CD8-positive, alpha-beta memory T cell (primary cell): ENCODE measurements around the gene PARP3. TPM values are rescaled to one million over a fixed set of nuclear protein-coding genes. Genes with fewer than 3 reads are reported as not detected.

Experiments
- CTCF ChIA-PET: fragments of 350-600 bp; sonication (Branson Sonifier 250); formaldehyde crosslinking; loops from one replicate; lab custom pipeline; 2021; ENCODE audit warnings: antibody characterized with exemption; lab: Charles Lee
- POLR2A ChIA-PET: fragments of 350-600 bp; sonication (Branson Sonifier 250); formaldehyde crosslinking; loops from one replicate; lab custom pipeline; 2021; ENCODE audit warnings: antibody characterized with exemption; lab: Charles Lee
- DNase-seq, 5 donors: peaks; one replicate each; pipeline versions ENCODE4 v3.0.0 to v3.0.0-alpha.2; 2020 to 2022; ENCODE audit warnings: mixed read lengths in 1 of 5
- H3K27ac ChIP-seq: one replicate; pipeline ENCODE4 v1.7.0; 2013; ENCODE audit warnings: low read depth, mild to moderate bottlenecking, low read length, moderate library complexity
- H3K27me3 ChIP-seq: 2 replicates; pipeline ENCODE4 v1.7.0; 2013; ENCODE audit warnings: low read length, mild to moderate bottlenecking; ENCODE audit not compliant: insufficient read depth, poor library complexity, severe bottlenecking
- H3K36me3 ChIP-seq: 2 replicates; pipeline ENCODE4 v1.7.0; 2013; ENCODE audit warnings: mild to moderate bottlenecking, low read length, moderate library complexity; ENCODE audit not compliant: insufficient read depth
- H3K4me1 ChIP-seq: 2 replicates; pipeline ENCODE4 v1.7.0; 2013; ENCODE audit warnings: mild to moderate bottlenecking, low read length, moderate library complexity; ENCODE audit not compliant: insufficient read depth
- H3K4me3 ChIP-seq: 2 replicates; pipeline ENCODE4 v1.7.0; 2013; ENCODE audit warnings: mild to moderate bottlenecking, low read length
- H3K9me3 ChIP-seq: 2 replicates; pipeline ENCODE4 v1.7.0; 2013; ENCODE audit warnings: mild to moderate bottlenecking, low read length
- H3K27ac Mint-ChIP-seq, 8 donors: one replicate each; pipeline ENCODE4 v1.8.0; 2020 to 2021; ENCODE audit warnings: mixed read lengths in 8 of 8, mild to moderate bottlenecking in 6 of 8, inconsistent platforms in 3 of 8, moderate library complexity in 3 of 8
- H3K27me3 Mint-ChIP-seq, 2 donors: one replicate each; pipeline ENCODE4 v1.8.0; 2020 to 2021; ENCODE audit warnings: mixed read lengths in 2 of 2, mild to moderate bottlenecking in 1 of 2, moderate library complexity in 1 of 2
- H3K36me3 Mint-ChIP-seq, 3 donors: one replicate each; pipeline ENCODE4 v1.8.0; 2020 to 2021; ENCODE audit warnings: mixed read lengths in 3 of 3, inconsistent platforms in 1 of 3, mild to moderate bottlenecking in 1 of 3
- H3K4me1 Mint-ChIP-seq, 3 donors: one replicate each; pipeline ENCODE4 v1.8.0; 2020 to 2021; ENCODE audit warnings: mixed read lengths in 3 of 3, inconsistent platforms in 1 of 3, mild to moderate bottlenecking in 1 of 3
- H3K4me3 Mint-ChIP-seq, 7 donors: one replicate each; pipeline ENCODE4 v1.8.0; 2020 to 2021; ENCODE audit warnings: mixed read lengths in 7 of 7, mild to moderate bottlenecking in 6 of 7, moderate library complexity in 4 of 7, inconsistent platforms in 2 of 7
- H3K9me3 Mint-ChIP-seq, 5 donors: one replicate each; pipeline ENCODE4 v1.8.0; 2020 to 2022; ENCODE audit warnings: mixed read lengths in 5 of 5, mild to moderate bottlenecking in 3 of 5, moderate library complexity in 2 of 5, inconsistent platforms in 1 of 5
- polyA plus RNA-seq: library from polyadenylated mRNA; unstranded; fragments of 300-500 nt; fragmentation: Illumina TruSeq; gene quantifications from one replicate; pipeline ENCODE4 v1.2.3, GENCODE V29; 2021
- total RNA-seq, 2 experiments: library from RNA; stranded (reverse); gene quantifications; one replicate each; pipeline ENCODE4 v1.2.3, GENCODE V29; 2021

PARP3 gene
- total and polyA plus RNA-seq, 3 experiments from 2014 or later: 5.9 to 11.5 (median 9.5) TPM

GRCh38 chr3:51961011-51961410 is 18.8 kb downstream of the PARP3 start:
- H3K27me3 ChIP-seq: peaks cover 11% of the 10 kb centered on the region
- Mint-ChIP-seq H3K9me3 (no peaks in the 10 kb centered on the region), H3K36me3 (peaks cover 5 to 12% (median 6%) of the 10 kb centered on the region in 3 donors), H3K27me3 (peaks cover 7 to 19% of the 10 kb centered on the region in 2 donors), H3K4me1 (peaks cover 13 to 18% (median 16%) of the 10 kb centered on the region in 3 donors), H3K27ac (no peak overlapping the region), H3K4me3 (peak overlapping the region in 1 of 7 donors; percentile 32)
- no peaks in the 10 kb centered on the region for H3K9me3 ChIP-seq
- peaks cover 13% of the 10 kb centered on the region for H3K4me1 ChIP-seq
- ChIA-PET POLR2A (no interaction called here), CTCF (interaction anchor here (3.3 kb wide), 1 partner anchor 13 kb away, joined by 15 read pairs; the partner anchor contains the start of genes ABHD14A and ABHD14B)
- no peak for DNase-seq
- H3K36me3 ChIP-seq: no peaks in the 10 kb centered on the region
- no peak overlapping the region for H3K4me3 ChIP-seq
- no peak overlapping the region for H3K27ac ChIP-seq

GRCh38 chr3:51961602-51962569 is 19.7 kb downstream of the PARP3 start:
- CTCF ChIA-PET: interaction anchor here (2.4 to 3.3 kb wide), 2 partner anchors 12 to 20 kb away, joined by 12 to 15 read pairs; partner anchors contain the start of genes ABHD14A, ABHD14B, PARP3 and RRP9

GRCh38 chr3:51962854-51963530 is 20.8 kb downstream of the PARP3 start:
- H3K9me3 Mint-ChIP-seq: no peaks in the 10 kb centered on the region
- H3K27ac ChIP-seq: no peak overlapping the region
- no peak overlapping the region for H3K27ac Mint-ChIP-seq
- H3K36me3 ChIP-seq: no peaks in the 10 kb centered on the region
- CTCF ChIA-PET: interaction anchor here (2.4 to 3.3 kb wide), 2 partner anchors 11 to 21 kb away, joined by 12 to 15 read pairs; partner anchors contain the start of genes ABHD14A, ABHD14B, PARP3 and RRP9
- no peak overlapping the region for H3K4me3 Mint-ChIP-seq
- peaks cover 16% of the 10 kb centered on the region for H3K4me1 ChIP-seq
- H3K4me1 Mint-ChIP-seq: peaks cover 11 to 21% (median 12%) of the 10 kb centered on the region in 3 donors
- peaks cover 2 to 14% of the 10 kb centered on the region in 2 donors for H3K27me3 Mint-ChIP-seq
- H3K36me3 Mint-ChIP-seq: peaks cover 5 to 13% (median 6%) of the 10 kb centered on the region in 3 donors
- DNase-seq: no peak
- H3K4me3 ChIP-seq: no peak overlapping the region
- no peaks in the 10 kb centered on the region for H3K27me3 ChIP-seq
- POLR2A ChIA-PET: no interaction called here
- no peaks in the 10 kb centered on the region for H3K9me3 ChIP-seq

More at GRCh38 chr3:51961602-51962569, 19.7 kb downstream of the PARP3 start:
- Histone ChIP-seq H3K36me3 (no peaks in the 10 kb centered on the region), H3K27ac (no peak overlapping the region), H3K27me3 (peaks cover 5% of the 10 kb centered on the region), H3K4me1 (peaks cover 16% of the 10 kb centered on the region), H3K9me3 (no peaks in the 10 kb centered on the region), H3K4me3 (no peak overlapping the region)
- peaks cover 5 to 12% (median 6%) of the 10 kb centered on the region in 3 donors for H3K36me3 Mint-ChIP-seq
- H3K9me3 Mint-ChIP-seq: no peaks in the 10 kb centered on the region
- peak overlapping the region in 1 of 7 donors; percentile 32 for H3K4me3 Mint-ChIP-seq
- peaks cover 2 to 15% of the 10 kb centered on the region in 2 donors for H3K27me3 Mint-ChIP-seq
- DNase-seq: no peak
- peaks cover 9 to 18% (median 13%) of the 10 kb centered on the region in 3 donors for H3K4me1 Mint-ChIP-seq
- POLR2A ChIA-PET: interaction anchor here (0.6 kb wide), 1 partner anchor 42 kb away, joined by 3 read pairs; no protein-coding TSS in a partner anchor
- peak overlapping the region in 1 of 8 donors; percentile 87 for H3K27ac Mint-ChIP-seq

GRCh38 chr3:51963951-51964451 is 21.8 kb downstream of the PARP3 start:
- no peaks in the 10 kb centered on the region for H3K9me3 Mint-ChIP-seq
- Histone ChIP-seq H3K27me3 (no peaks in the 10 kb centered on the region), H3K4me3 (no peak overlapping the region), H3K4me1 (peaks cover 16% of the 10 kb centered on the region), H3K27ac (no peak overlapping the region), H3K9me3 (no peaks in the 10 kb centered on the region), H3K36me3 (no peaks in the 10 kb centered on the region)
- ChIA-PET CTCF (interaction anchor here (1.6 to 3.3 kb wide), 3 partner anchors 10 to 22 kb away, joined by 5 to 15 read pairs (median 12); partner anchors contain the start of genes ABHD14A, ABHD14B, PARP3 and RRP9), POLR2A (no interaction called here)
- peaks cover 13 to 30% (median 16%) of the 10 kb centered on the region in 3 donors for H3K4me1 Mint-ChIP-seq
- no peak overlapping the region for H3K4me3 Mint-ChIP-seq
- peaks cover 0 to 8% (median 3%) of the 10 kb centered on the region in 3 donors for H3K36me3 Mint-ChIP-seq
- DNase-seq: no peak
- no peak overlapping the region for H3K27ac Mint-ChIP-seq
- peaks cover 0 to 8% of the 10 kb centered on the region in 2 donors for H3K27me3 Mint-ChIP-seq

GRCh38 chr3:51964521-51964920 is 22.4 kb downstream of the PARP3 start:
- Mint-ChIP-seq H3K4me1 (peaks cover 14 to 33% (median 20%) of the 10 kb centered on the region in 3 donors), H3K36me3 (peaks cover 0 to 8% (median 3%) of the 10 kb centered on the region in 3 donors), H3K4me3 (peak overlapping the region in 1 of 7 donors; percentile 73), H3K27ac (no peak overlapping the region), H3K27me3 (peaks cover 0 to 4% of the 10 kb centered on the region in 2 donors), H3K9me3 (no peaks in the 10 kb centered on the region)
- ChIA-PET CTCF (interaction anchor here (0.6 to 3.3 kb wide), 4 partner anchors 9 to 23 kb away, joined by 3 to 15 read pairs (median 4); partner anchors contain the start of genes ABHD14A, ABHD14B and RRP9), POLR2A (no interaction called here)
- no peak for DNase-seq
- H3K27me3 ChIP-seq: no peaks in the 10 kb centered on the region
- H3K27ac ChIP-seq: no peak overlapping the region
- no peak overlapping the region for H3K4me3 ChIP-seq
- H3K4me1 ChIP-seq: peaks cover 16% of the 10 kb centered on the region
- H3K9me3 ChIP-seq: no peaks in the 10 kb centered on the region
- no peaks in the 10 kb centered on the region for H3K36me3 ChIP-seq

- peak overlapping the region in 6 of 7 donors; percentile 60 to 79 (median 75) for H3K4me3 Mint-ChIP-seq
These were observed 23.9 kb downstream of the PARP3 start for GRCh38 chr3:51966016-51966415.

GRCh38 chr3:51966486-51966885 is 24.3 kb downstream of the PARP3 start:
- Histone ChIP-seq H3K9me3 (no peaks in the 10 kb centered on the region), H3K27me3 (no peaks in the 10 kb centered on the region), H3K36me3 (no peaks in the 10 kb centered on the region), H3K4me1 (peaks cover 16% of the 10 kb centered on the region), H3K4me3 (peak overlapping the region; percentile 58), H3K27ac (no peak overlapping the region)
- POLR2A ChIA-PET: interaction anchor here (0.5 to 0.7 kb wide), 2 partner anchors 13 to 234 kb away, joined by 3 read pairs; no protein-coding TSS in a partner anchor
- CTCF ChIA-PET: interaction anchor here (1.1 kb wide), 1 partner anchor 7 kb away, joined by 3 read pairs; the partner anchor contains the start of gene ABHD14B
- DNase-seq: no peak
- Mint-ChIP-seq H3K27ac (peak overlapping the region in 7 of 8 donors; percentile 30 to 89 (median 63)), H3K4me1 (peaks cover 14 to 44% (median 31%) of the 10 kb centered on the region in 3 donors), H3K36me3 (peaks cover 0 to 4% (median 3%) of the 10 kb centered on the region in 3 donors), H3K27me3 (peaks cover 0 to 3% of the 10 kb centered on the region in 2 donors), H3K9me3 (no peaks in the 10 kb centered on the region), H3K4me3 (peak overlapping the region; percentile 72 to 86 (median 81))

More at GRCh38 chr3:51966016-51966415, 23.9 kb downstream of the PARP3 start:
- H3K27me3 Mint-ChIP-seq: peaks cover 0 to 4% of the 10 kb centered on the region in 2 donors
- CTCF ChIA-PET: interaction anchor here (1.1 to 1.7 kb wide), 3 partner anchors 8 to 24 kb away, joined by 3 to 5 read pairs (median 3); partner anchors contain the start of genes ABHD14B and RRP9
- POLR2A ChIA-PET: no interaction called here
- Histone ChIP-seq H3K4me3 (no peak overlapping the region), H3K4me1 (peaks cover 16% of the 10 kb centered on the region), H3K9me3 (no peaks in the 10 kb centered on the region), H3K27me3 (no peaks in the 10 kb centered on the region), H3K27ac (no peak overlapping the region), H3K36me3 (no peaks in the 10 kb centered on the region)
- H3K9me3 Mint-ChIP-seq: no peaks in the 10 kb centered on the region
- H3K27ac Mint-ChIP-seq: peak overlapping the region in 3 of 8 donors; percentile 22 to 52 (median 41)
- DNase-seq: no peak
- peaks cover 14 to 39% (median 26%) of the 10 kb centered on the region in 3 donors for H3K4me1 Mint-ChIP-seq
- H3K36me3 Mint-ChIP-seq: peaks cover 0 to 7% (median 3%) of the 10 kb centered on the region in 3 donors
